Measurements from ENCODE around the gene CCNYL1.

- TF ChIP-seq CTCF (conservative IDR thresholded peaks at IDR 0.05) = no peak
- TF ChIP-seq EZH2 (IDR thresholded peaks at IDR 0.05; ENCODE audit: low read depth) = no peak
Measured at GRCh38 chr2:207695293-207695692, 16.1 kb upstream of the CCNYL1 start.

All from PC-9 (cell line).